Measurements from ENCODE around the gene CARMIL1.

GRCh38 chr6:25417046-25417605 is 138.0 kb downstream of the CARMIL1 start:
- TF ChIP-seq CTCF (IDR thresholded peaks at IDR 0.05 in 8 of 11, conservative IDR thresholded peaks at IDR 0.05 in 3 of 11) (no peak), POLR2A (IDR thresholded peaks at IDR 0.05) (no peak)

All from spleen (tissue), 7 donors.